Measurements from ENCODE around the gene CABP2. TPM values are rescaled to one million over a fixed set of nuclear protein-coding genes. Genes with fewer than 3 reads are reported as not detected.

CABP2 gene
- total and polyA plus RNA-seq, 4 donors = not detected

DNA sequence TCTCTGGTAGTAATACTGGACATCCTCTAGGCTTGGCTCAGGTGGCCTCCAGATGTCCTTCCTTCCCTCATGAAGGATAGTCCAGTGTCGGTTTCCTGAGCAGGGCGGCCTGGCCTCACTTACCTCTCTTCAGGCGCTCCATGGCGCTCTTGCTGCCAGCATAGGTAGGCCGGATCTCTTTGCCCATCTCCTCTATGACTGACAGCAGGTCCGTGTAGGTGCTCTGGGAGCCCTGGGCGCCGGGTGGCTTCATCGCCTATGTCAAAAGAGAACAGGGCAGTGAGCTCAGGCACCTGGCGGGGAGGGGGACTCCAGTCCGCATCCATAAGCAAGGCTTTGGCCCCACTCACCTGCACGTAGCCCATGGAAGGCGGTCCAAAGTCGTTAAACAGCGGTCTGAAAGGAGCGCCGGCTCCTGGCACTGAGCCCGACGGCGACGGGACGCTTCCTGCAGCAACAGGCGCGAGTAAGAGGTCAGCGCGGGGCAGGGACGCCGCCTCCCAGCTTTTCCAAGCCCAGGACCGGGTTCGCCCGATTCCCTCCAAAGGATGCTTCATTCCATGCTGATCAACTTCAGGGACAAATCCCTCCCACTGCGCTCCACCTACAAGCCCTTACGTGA lies 15.9 kb downstream of the CABP2 start:
- no peak for TF ChIP-seq FOXA2 (IDR thresholded peaks at IDR 0.05)
- peak; percentile 37 for TF ChIP-seq HNF4G (IDR thresholded peaks at IDR 0.05)
- TF ChIP-seq ATF3 (IDR thresholded peaks at IDR 0.05) = no peak
- TF ChIP-seq MAX (IDR thresholded peaks at IDR 0.05) = no peak
- TF ChIP-seq GABPA (IDR thresholded peaks at IDR 0.05 in 1 of 2, conservative IDR thresholded peaks at IDR 0.05 in 1 of 2) = no peak
- TF ChIP-seq RAD21 (IDR thresholded peaks at IDR 0.05) = peak in 1 of 2 donors; percentile 30
- no peak for TF ChIP-seq YY1 (IDR thresholded peaks at IDR 0.05)
- TF ChIP-seq SP1 (IDR thresholded peaks at IDR 0.05) = no peak
- TF ChIP-seq HNF4A (conservative IDR thresholded peaks at IDR 0.05) = no peak
- no peak for TF ChIP-seq ZBTB33 (IDR thresholded peaks at IDR 0.05)
- TF ChIP-seq REST (IDR thresholded peaks at IDR 0.05) = no peak
- no peak for TF ChIP-seq RXRA (IDR thresholded peaks at IDR 0.05)
- TF ChIP-seq, protein P1, sequence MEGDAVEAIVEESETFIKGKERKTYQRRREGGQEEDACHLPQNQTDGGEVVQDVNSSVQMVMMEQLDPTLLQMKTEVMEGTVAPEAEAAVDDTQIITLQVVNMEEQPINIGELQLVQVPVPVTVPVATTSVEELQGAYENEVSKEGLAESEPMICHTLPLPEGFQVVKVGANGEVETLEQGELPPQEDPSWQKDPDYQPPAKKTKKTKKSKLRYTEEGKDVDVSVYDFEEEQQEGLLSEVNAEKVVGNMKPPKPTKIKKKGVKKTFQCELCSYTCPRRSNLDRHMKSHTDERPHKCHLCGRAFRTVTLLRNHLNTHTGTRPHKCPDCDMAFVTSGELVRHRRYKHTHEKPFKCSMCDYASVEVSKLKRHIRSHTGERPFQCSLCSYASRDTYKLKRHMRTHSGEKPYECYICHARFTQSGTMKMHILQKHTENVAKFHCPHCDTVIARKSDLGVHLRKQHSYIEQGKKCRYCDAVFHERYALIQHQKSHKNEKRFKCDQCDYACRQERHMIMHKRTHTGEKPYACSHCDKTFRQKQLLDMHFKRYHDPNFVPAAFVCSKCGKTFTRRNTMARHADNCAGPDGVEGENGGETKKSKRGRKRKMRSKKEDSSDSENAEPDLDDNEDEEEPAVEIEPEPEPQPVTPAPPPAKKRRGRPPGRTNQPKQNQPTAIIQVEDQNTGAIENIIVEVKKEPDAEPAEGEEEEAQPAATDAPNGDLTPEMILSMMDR (IDR thresholded peaks at IDR 0.05; ENCODE audit: low read depth, low read length, missing input control) = no peak
- Histone ChIP-seq H3K27ac (ENCODE audit: low read depth in 1 of 2, low read length in 2 of 2) (peak overlapping the region; percentile 96 to 100), H3K36me3 (ENCODE audit: control insufficient read depth in 4 of 4, insufficient read depth in 3 of 4, low read depth in 1 of 4, low read length in 3 of 4) (no peaks in the 10 kb centered on the region), H3K9me3 (ENCODE audit: control insufficient read depth in 4 of 4, low read length in 3 of 4) (no peaks in the 10 kb centered on the region), H3K4me1 (ENCODE audit: control insufficient read depth in 4 of 4, insufficient read depth in 4 of 4, low read length in 3 of 4) (peaks cover 8 to 44% (median 26%) of the 10 kb centered on the region in 4 donors), H3K9ac (ENCODE audit: low read depth in 1 of 2, low read length in 2 of 2) (peak overlapping the region; percentile 57 to 72), H3K4me3 (ENCODE audit: low read depth in 1 of 3, low read length in 3 of 3) (peak overlapping the region; percentile 78 to 95 (median 84)), H3K27me3 (ENCODE audit: control insufficient read depth in 4 of 4, insufficient read depth in 4 of 4, low read length in 3 of 4) (no peaks in the 10 kb centered on the region)
- no peak for DNase-seq (ENCODE audit: low spot score)
- 12% methylated on average over 33 of the region's 33 CpGs for WGBS
